Ovary (tissue), 3 donors: ENCODE data around the gene AGRP.

ENCODE experiments used
- EP300 ChIP-seq: sonication (generic); formaldehyde crosslinking; IDR thresholded peaks from one replicate; pipeline ENCODE4 v1.6.1; 2017; ENCODE audit warnings: antibody characterized with exemption
- POLR2A ChIP-seq: fragments of 450-650 bp; IDR thresholded peaks from one replicate; pipeline ENCODE4 v1.6.1; 2017; ENCODE audit warnings: antibody characterized with exemption, mild to moderate bottlenecking, moderate library complexity
- TF ChIP-seq, protein P1 (sequence below), 3 donors: fragments of 450-650 bp in 2 of 3; fragments of 200-600 bp in 1 of 3; IDR thresholded peaks; one replicate each; pipeline versions ENCODE4 v1.5.1 to v1.8.0; 2016 to 2022; ENCODE audit warnings: antibody characterized with exemption in 3 of 3, mild to moderate bottlenecking in 1 of 3
- donor health status: DM: no; HTN: no; CAD: no.

DNA sequence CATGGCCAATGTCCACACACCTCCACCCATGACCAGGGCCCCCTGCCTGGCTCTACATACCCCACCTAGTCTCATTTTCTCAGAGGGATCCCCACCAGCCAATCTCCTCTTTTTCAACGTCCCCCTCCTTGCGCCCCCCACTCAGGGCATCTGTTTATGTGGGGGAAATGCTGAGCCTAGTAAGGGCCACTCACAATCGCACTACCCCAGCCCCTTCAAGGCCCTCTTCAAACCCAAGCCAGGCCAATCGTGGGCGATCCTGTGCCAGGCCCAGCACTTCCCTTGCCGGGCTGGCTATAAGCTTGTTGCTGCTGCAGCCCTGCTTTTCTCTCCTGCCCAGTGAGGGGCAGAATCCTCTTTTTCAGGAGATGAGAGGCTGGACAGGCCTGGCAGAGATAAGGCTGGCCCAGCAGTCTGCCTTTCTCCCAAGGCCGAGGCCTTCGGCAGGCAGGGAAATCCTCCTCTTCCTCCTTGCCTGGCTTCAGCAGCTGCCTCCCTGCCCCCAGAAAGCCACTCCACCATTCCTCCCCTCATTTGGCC is 36.3 kb downstream of the AGRP start:
- TF ChIP-seq, protein P1, sequence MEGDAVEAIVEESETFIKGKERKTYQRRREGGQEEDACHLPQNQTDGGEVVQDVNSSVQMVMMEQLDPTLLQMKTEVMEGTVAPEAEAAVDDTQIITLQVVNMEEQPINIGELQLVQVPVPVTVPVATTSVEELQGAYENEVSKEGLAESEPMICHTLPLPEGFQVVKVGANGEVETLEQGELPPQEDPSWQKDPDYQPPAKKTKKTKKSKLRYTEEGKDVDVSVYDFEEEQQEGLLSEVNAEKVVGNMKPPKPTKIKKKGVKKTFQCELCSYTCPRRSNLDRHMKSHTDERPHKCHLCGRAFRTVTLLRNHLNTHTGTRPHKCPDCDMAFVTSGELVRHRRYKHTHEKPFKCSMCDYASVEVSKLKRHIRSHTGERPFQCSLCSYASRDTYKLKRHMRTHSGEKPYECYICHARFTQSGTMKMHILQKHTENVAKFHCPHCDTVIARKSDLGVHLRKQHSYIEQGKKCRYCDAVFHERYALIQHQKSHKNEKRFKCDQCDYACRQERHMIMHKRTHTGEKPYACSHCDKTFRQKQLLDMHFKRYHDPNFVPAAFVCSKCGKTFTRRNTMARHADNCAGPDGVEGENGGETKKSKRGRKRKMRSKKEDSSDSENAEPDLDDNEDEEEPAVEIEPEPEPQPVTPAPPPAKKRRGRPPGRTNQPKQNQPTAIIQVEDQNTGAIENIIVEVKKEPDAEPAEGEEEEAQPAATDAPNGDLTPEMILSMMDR (IDR thresholded peaks at IDR 0.05): no peak
- TF ChIP-seq POLR2A (no peak), EP300 (no peak)
